Astrocyte (in vitro differentiated cells and primary cell): ENCODE measurements around the gene PDZD2.

Experiments
- CTCF ChIP-seq: IDR thresholded peaks from 2 replicates; pipeline ENCODE4 v1.5.1; 2011; ENCODE audit warnings: low read depth, mild to moderate bottlenecking, inconsistent platforms, low read length, moderate library complexity; ENCODE audit not compliant: insufficient read depth
- EZH2 ChIP-seq: IDR thresholded peaks from 2 replicates; pipeline ENCODE4 v1.6.1; 2012; ENCODE audit warnings: mild to moderate bottlenecking, low read length, inconsistent platforms; ENCODE audit not compliant: insufficient read depth

GRCh38 chr5:31692561-31693221 is 53.8 kb downstream of the PDZD2 start:
- TF ChIP-seq CTCF (no peak), EZH2 (no peak)
